GM21723 (cell line): ENCODE results near the gene ARL14EP.
A peak's percentile ranks its signal among the peaks of the same experiment; 100 is the strongest.

ENCODE experiments used
- ATAC-seq: cut with Tn5 transposase; IDR thresholded peaks from one replicate; pipeline ENCODE4 v1.9.1; 2021; ENCODE audit warnings: mild to moderate bottlenecking, moderate library complexity; ENCODE audit not compliant: unreplicated experiment

The ARL14EP gene

DNA sequence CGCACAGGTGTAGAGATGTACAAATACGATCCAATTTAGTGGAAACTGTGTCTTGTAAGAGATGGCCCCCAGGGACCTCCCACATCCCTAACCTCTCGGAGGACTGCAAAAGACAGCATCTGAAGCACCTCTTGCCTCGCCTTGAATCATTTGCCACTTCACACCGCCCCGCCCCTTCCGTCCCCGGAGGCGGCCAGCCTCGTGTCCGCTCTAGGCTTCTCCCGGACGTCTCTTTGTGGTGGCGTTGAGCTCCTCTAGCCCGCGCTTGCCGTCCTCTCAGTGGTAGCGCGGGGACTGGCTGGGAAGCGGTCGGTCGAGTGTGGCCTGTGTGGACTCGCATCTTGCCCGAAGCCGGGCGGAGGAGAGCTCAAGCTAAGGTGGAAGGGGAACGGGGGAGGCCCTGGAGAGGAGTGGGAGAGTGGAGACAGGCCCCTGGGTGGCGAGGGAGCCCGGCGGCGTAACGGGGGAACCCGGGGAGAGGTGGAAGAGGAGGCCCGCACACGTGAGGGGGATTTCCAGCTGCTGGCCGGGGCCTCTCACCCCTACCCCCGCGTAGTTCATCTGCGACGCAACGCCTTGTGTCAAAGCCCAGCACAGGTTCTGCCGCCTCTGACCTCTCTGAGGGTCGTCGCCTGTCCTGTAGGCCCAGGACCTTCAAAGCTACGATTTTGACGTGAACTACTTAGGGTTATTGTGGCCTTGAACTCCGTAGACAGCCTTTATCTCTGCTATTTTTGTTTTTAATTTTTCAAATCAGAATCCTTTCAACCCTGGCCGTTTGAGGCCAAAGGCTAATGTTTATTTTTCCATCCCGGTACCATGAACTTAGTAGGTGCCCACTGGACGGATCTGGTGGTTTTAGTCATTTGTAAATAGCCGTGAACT lies at the start of gene ARL14EP:
ARL14EP (plus strand) TSS at position 279 of the 885 bp plus-strand sequence. CDS start 7,845 bp downstream, outside the sequence.
- ATAC-seq = peak; percentile 97

DNA sequence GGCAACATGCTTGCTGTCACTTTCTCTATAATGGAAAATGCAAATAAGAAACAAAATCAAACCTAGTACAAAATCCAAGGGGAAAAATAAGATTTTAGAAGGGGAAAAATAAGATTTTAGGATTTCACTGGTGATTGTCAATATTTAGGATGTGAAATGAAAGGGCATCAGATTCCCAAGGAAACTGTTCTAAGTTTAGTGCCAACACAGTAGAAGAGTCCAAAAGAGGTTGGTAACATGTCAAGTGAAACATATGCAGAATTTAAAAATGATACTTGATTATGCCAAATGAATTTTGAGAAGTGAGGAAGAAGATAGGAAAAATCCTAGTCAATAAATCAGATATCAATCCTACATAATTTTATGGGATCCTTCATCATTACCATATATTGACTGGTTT lies 45.7 kb upstream of the ARL14EP start:
- ATAC-seq = no peak

DNA sequence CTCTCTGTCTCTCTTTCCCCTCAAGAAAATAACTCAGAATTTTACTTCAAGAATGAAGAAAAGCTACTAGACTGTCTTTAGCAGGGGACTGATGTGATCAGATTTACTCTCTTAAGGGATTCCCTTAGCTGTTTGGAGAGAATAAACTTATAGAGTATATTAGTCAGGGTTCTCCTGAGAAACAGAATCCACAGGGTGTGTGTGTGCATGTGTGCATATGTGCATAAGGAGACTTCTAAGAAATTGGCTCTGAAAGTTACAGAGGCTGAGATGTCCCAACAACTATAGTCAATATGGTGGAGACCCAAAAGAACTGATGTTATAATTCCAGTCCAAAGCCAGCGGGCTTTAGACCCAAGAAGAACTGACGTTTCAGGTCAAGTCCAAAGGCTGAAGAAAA lies 43.1 kb upstream of the ARL14EP start:
- ATAC-seq = no peak

DNA sequence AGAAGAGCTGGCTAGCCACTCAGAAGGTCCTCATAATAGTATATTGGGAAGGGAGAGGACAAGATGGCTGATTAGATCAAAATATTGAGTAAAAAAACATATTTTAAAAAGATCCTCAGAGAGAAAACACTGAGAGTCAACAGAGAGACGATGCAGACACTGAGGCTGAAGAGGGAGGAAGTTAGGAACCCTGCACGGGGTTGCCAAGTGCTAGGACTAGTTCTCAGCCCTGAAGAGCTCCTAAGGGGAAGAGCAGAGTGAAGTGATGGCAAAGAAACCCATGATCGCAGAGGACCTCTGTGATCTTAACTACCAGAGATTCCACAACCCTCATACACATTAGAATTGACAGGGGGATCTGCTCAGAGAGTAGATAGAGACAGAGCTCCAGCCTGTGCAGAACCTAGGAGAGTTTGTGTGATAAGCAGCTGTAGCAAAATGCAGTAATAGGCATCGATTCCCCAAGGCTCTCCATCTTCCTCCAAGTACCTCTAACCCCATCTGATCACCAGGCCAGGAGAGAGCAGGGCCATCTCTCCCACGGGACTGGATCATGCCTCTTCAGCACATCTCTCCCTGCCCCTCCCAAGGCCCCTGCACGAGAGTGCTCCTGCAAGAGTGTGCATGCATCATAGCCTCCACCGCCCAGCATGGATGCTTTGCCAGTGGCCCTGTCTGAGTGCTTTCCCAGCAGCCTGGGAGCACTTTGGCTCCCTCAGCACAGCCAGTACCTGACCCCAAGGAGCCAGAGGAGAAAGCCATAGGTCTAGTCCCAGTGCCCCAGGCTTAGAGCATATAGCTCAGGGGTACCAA lies 41.2 kb upstream of the ARL14EP start:
- peak; percentile 34 for ATAC-seq

DNA sequence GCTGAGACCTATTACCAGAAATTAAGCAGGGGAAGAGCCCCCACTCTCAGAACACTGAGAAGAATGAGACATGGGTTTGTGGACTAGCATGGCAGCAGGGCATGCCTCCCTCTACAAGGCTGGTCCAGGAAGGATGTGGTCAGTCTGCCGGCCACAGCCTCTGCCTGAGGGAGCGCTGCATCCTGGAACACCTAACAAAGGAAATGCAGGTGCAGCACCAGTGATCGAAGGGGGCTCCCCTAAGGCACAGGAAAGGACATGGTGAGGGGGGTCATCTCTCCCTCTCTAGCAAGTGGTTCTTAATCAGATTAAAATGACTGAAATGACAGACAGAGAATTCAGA lies 40.6 kb upstream of the ARL14EP start:
- peak; percentile 90 for ATAC-seq

DNA sequence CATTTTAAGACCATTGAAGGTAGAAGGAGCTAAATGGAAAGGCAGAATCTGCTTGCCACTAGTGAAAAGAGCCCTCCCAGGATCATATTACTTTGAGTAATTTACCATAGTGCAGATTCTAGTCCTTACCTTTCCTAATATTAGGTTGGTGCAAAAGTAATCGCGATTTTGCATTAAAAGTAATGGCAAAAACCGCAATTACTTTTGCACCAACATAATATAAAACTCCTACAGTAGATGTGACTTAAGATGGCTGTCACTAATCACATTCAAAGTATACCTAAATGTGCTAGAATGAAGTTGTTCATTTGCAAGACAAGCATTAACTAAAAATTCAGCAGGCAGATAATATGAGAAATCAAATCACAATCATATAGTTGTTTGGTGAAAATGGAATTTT lies 38.1 kb upstream of the ARL14EP start:
- ATAC-seq = no peak

DNA sequence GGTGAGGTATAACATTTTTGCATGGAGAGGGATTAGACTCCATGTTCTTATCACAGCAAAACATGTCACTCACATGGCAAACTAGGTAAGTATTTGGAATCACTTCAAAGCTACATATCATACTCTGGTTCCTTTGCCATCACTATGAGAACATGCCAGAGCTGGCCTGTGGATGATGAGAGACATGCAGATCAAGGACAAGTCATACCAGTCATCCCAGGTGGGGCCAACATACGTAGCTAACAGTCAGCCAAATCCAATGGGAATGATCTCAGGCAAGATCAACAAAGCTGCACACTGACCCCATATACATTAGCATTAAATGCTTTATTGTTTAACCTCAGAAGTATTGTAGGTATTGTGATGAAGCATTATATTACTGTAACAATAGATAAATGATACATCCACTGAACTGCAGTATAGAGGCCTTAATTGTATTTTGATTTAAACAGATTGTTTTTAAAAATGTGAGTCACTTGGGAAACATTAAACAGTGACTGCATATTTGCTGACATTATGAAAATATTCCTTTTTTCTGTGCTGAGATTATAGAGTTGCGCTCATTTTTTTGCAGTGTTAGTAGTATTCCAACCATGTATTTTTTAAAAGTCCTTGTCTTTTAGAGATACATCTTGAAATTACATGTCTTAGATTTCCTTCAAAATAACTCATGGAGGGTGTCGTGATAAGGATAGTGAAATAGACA lies 37.3 kb upstream of the ARL14EP start:
- ATAC-seq = no peak

DNA sequence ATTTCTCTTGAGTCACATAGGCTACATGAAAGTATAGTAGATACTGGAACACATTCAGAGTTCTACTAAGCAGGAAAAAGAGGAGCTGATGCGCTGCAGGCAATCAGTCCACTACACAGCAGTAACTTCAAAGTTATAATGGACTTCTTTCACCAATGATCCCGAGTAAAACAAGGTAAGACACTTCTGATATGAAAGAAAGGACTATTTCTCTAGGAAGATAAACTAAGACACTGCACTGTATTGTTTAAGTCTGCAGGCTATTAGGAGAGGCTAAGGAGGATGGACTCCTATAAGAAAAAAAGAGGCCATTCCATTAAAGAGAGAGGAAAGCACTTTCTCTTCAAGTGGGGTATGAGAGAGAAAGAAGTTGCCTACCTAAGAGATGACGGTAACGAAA lies 31.6 kb upstream of the ARL14EP start:
- no peak for ATAC-seq

DNA sequence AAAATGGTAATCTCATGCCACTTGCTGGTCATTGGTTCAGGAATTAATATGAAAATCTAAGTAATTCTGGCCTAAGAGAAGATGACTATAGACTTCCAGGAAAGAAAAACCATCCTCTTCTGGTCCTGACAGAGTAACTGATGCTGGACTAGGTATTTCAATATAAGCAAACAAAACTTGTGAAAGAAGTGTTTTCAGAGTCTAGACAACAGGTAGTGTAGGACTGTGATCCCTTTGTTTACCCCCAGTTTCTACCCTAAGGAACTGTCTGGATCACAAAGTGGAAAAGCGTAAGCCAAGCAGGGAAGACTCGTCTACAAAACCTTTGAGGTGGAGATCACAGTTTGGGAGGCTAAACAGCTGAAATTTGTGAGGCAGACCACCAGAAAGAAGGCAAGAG lies 30.4 kb upstream of the ARL14EP start:
- ATAC-seq = no peak

DNA sequence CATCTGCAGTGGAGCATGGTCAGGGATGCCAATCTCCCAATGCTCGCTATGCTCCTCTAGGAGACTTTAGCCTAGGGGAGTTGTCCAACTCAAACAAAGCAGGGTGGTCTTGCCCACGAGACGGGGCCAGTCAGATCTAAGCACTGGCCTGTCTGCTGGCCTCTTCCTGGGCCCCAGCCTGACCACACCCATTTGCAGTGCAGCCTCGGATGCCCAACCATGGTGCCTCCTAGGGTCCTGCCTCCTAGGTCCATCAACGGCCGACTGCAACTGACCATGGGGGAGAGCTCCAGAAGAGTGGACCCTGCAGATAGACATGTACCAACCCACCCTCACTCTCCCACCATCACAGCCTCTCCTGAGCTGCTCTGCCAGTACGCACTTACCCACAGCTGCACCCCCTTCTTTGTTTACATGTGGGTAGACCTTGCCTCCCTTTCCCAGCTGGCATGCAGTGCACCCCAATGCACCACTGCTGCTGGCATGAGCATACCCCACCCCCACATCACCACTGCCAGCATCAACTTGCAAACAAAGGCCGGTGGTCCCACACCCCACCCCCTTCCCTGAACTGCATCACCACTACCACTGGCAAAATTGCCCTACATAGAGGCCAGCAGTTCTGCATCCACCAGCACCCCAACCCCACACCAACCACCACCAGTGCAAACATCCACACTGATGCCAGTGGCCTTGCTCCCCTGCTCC lies 27.6 kb upstream of the ARL14EP start:
- no peak for ATAC-seq

DNA sequence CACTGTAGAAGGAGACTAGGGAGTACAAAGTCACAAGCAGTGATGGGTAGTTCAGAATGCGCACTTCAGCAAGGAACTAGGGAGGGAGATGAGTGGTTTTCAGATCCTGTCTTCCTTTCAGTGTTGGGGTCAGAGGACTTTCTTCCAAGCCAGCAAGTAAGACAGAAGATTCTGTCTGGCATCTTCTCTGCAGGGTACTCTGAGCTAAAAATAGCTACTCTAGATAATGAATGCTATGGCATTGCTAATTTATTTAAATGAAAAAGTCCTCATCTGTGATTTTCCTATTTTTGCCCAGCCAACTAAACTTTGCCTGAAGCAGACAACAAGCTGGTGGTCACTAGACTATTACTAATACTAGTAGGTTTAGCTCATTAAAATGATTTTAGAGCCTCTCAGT lies 18.3 kb upstream of the ARL14EP start:
- ATAC-seq = no peak

DNA sequence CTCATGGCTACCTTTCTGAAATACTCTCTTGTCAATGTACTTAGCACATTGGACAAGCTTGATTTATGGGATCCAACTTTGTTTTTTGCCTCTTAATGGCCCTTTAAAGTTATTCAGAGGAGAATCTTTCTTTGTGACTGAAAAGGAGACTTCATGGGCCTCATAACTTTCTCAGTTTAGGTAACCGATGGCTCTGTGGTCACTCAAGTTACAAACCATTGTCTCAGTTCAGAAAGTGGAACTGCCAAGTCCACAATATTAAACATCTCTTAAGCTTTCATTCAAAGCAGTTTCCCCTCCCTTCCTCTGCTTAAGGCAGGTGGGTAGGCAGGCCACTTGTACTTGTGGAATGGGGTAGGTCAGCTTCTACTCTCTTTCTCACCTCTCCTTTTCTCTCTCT lies 12.3 kb upstream of the ARL14EP start:
- peak; percentile 96 for ATAC-seq

DNA sequence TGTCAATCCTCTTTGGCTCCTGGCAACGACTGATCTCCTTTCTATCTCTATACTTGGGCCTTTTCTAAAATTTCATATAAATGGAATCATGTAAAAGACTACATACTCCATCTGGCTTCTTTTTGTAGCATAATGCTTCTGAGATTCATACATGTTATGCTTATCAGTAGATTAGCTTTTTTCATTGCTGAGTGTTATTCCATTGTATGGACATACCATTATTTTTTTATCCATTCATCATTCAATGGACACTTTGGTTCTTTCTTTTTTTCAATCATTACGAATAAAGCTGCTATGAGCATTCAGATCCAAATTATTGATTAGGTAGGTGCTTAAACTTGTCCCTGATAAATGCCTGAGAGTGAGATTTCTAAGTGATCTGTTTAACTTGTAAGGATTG lies 11.7 kb upstream of the ARL14EP start:
- no peak for ATAC-seq

DNA sequence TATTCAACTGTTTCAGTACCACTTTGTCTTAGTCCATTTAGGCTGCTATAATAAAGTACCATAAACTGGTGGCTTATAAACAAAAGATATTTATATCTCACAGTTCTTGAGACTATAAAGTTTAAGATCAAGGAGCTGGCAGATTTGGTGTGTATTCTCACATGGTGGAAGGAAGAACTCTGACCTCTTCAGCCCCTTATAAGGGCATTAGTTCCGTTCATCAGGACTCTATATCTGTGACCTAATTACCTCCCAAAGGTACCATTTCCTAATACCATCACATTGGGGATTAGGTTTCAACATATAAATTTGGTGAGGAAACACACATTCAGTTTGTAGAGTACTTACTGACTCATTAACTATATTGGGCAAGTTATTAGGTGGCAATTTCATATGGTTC lies 10.7 kb upstream of the ARL14EP start:
- no peak for ATAC-seq

DNA sequence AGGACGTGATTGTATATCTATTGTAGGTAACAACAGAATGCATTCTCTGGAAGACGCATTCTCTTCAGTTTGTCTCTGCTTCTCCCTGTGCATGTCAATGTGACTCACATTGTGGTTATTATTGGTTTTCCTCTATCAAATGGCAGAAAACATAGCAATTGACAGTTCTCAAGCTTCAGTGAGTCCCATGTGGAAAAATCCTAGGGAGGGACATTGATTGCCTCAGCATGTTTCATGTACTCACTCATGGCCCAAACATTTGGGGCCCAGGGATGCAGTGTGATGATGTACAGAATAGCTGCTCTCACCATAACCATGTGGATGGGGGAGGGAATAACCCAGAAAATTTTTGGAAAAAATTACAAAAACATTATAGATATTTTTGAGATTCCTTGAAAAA lies 9.3 kb upstream of the ARL14EP start:
- ATAC-seq = no peak

DNA sequence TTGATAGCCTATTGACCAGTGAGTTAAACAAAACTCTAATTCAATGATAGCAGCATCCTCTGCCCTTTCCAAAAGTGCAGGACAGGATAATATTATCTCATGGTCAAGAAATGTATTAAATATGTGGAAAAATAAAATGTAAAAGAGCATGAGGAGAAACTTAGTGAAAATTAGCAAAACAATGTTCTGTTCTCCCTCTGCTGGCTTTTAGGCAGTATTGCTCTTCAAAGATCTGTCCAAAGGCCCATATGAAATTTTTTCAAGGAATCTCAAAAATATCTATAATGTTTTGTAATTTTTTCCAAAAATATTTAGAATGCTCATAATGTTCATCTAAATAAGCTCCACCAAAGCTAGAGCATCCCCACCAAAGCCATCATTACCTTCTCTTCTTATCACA lies 8.3 kb upstream of the ARL14EP start:
- ATAC-seq = no peak

DNA sequence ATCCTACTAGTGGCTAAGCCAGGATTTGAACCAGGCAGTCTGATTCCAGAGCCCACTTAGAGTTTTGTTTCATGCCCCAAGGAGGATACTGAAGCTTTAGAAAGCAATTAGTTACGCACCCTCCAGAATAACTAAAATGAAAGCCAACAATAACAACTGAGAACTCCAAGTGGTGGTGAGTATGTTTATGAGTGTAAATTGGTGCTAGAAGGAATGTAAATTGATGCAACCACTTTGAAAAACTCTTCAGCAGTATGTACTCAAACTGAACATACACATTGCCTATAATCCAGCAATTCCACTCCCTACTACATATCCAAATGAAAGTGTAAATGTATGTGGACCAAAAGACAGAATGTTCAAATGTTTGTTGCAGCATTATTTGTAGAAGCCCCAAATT lies 6.7 kb upstream of the ARL14EP start:
- no peak for ATAC-seq

DNA sequence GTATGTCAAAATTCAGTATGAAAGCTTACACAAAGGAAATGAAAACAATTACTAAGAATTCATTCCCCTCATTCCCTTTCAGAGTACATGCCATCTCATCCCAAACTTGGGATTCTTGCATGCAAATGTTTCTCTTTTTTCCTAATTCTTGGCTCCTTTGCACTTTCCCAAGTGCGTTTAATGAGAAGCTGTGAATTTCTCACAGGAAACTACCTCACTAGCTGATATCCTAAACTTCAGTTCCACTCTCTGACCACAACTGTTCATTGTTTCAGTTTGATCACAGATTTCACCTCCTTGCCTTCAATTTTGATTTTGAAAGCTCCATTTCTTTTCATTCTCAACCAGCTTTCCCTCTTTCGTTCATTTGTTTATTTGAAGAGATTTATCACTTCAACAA lies 5.9 kb upstream of the ARL14EP start:
- peak; percentile 84 for ATAC-seq

DNA sequence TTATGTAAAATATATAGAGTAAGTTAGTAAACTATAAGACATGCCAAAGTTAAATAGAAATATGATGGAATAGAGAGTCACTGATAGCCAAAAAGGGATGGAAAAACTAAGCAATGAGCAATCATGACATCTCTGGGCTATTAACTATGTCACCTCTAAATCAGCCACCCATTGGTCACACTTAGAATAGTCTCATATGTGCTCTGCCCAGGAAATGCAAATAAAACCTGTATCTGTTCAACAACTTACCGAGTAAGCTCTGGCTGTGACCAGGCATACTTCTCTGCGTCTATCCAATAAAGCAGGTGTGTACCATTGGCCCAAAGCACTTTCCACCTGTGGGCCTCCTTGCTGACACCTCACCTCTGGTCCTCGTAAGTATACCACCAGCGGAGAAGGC lies 1.6 kb upstream of the ARL14EP start:
- ATAC-seq = no peak

DNA sequence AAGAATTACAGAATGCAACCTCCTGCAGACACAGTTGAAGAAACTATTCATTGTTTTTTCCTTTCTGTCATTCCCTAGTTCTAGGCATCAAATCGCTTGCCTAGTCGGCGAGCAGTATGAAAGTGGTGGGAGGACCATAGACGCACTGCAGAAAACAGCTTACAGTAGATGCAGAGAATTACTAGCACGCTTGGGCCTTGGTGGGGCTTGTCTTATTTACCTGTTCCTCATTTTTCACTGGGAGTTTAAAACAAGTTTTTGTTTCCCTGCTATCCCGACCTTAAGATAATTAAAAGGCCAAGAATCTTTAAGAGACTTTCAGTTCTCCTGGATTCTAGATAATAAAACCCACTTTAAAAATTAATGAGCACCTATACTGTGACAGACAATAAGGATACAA lies 713 bp upstream of the ARL14EP start:
- ATAC-seq = no peak
